AG10803 (cell line): ENCODE data around the gene GTPBP10.

Experiments used
- DNase-seq: peaks from one replicate; pipeline ENCODE4 v3.0.0; 2010; ENCODE audit warnings: low read depth
- H3K4me3 ChIP-seq: 2 replicates; pipeline ENCODE4 v1.5.1; 2011; ENCODE audit warnings: mild to moderate bottlenecking, low read length, control low read depth
- CTCF ChIP-seq: conservative IDR thresholded peaks from 2 replicates; pipeline ENCODE4 v1.5.1; 2011; ENCODE audit warnings: mild to moderate bottlenecking, low read length, control low read depth, inconsistent platforms

GTPBP10 gene

DNA sequence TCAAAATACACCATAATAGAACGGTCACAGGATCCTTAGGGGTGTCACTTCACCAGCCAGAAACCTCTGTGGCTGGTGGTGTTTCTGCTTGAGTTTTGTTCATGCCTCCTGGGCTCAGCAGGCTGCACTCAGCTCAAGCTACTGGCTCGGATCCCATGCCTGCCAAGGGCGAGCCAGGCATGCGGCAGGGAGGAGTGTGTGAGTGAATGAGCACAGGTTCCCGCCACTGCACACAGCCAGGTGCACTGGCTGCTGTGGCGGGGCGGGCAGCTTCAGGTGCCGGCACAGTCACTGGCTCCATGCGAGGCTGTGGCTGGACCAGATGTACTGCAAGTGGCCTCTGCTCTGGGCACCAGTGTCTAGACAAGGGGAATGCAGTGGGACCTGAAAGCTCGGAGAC is 86.2 kb downstream of the GTPBP10 start:
- DNase-seq, result no peak
- TF ChIP-seq CTCF, result no peak
- H3K4me3 ChIP-seq, result no peak overlapping the region

- no peak for TF ChIP-seq CTCF
- DNase-seq, result no peak
- H3K4me3 ChIP-seq, result no peak overlapping the region
These were observed 86.7 kb downstream of the GTPBP10 start for GRCh38 chr7:90433221-90433620.
